Glutamatergic neuron (in vitro differentiated cells): ENCODE data around the gene SOCS4. TPM values are rescaled to one million over a fixed set of nuclear protein-coding genes. Genes with fewer than 3 reads are reported as not detected.

ENCODE experiments used
- DNase-seq: peaks from one replicate; pipeline ENCODE4 v3.0.0; 2022
- H3K27ac Mint-ChIP-seq: one replicate; pipeline ENCODE4 v1.8.0; 2020; ENCODE audit warnings: mild to moderate bottlenecking, mixed read lengths, inconsistent platforms; ENCODE audit not compliant: unreplicated experiment
- H3K27me3 Mint-ChIP-seq: one replicate; pipeline ENCODE4 v1.8.0; 2020; ENCODE audit warnings: mild to moderate bottlenecking, moderate library complexity, mixed read lengths, inconsistent platforms; ENCODE audit not compliant: unreplicated experiment
- H3K36me3 Mint-ChIP-seq: one replicate; pipeline ENCODE4 v1.8.0; 2020; ENCODE audit warnings: mild to moderate bottlenecking, mixed read lengths, inconsistent platforms; ENCODE audit not compliant: unreplicated experiment
- H3K4me1 Mint-ChIP-seq: one replicate; pipeline ENCODE4 v1.8.0; 2020; ENCODE audit warnings: mild to moderate bottlenecking, low read depth, mixed read lengths, inconsistent platforms; ENCODE audit not compliant: unreplicated experiment
- H3K4me3 Mint-ChIP-seq: one replicate; pipeline ENCODE4 v1.8.0; 2020; ENCODE audit warnings: mild to moderate bottlenecking, mixed read lengths, inconsistent platforms; ENCODE audit not compliant: unreplicated experiment
- H3K9me3 Mint-ChIP-seq: one replicate; pipeline ENCODE4 v1.8.0; 2020; ENCODE audit warnings: mild to moderate bottlenecking, moderate library complexity, mixed read lengths, inconsistent platforms; ENCODE audit not compliant: unreplicated experiment
- total RNA-seq: library from RNA; stranded (reverse); fragmentation: NEBNext Ultra II Directional; extraction: Animal tissue kit (Norgen Biotek cat#: 25700); gene quantifications from one replicate; pipeline ENCODE4 v1.2.1, GENCODE V29; 2021; ENCODE audit not compliant: unreplicated experiment
- TF ChIP-seq, protein P1 (sequence below): fragments of 200-600 bp; sonication (generic); IDR thresholded peaks from one replicate; pipeline ENCODE4 v1.5.0; 2021; ENCODE audit not compliant: partially characterized antibody, unreplicated experiment

Gene SOCS4
- total RNA-seq, 1 donor from 2014 or later = 39.1 TPM

- no peaks in the 10 kb centered on the region for H3K36me3 Mint-ChIP-seq
- H3K9me3 Mint-ChIP-seq = no peaks in the 10 kb centered on the region
- H3K4me3 Mint-ChIP-seq = no peak overlapping the region
- TF ChIP-seq, protein P1, sequence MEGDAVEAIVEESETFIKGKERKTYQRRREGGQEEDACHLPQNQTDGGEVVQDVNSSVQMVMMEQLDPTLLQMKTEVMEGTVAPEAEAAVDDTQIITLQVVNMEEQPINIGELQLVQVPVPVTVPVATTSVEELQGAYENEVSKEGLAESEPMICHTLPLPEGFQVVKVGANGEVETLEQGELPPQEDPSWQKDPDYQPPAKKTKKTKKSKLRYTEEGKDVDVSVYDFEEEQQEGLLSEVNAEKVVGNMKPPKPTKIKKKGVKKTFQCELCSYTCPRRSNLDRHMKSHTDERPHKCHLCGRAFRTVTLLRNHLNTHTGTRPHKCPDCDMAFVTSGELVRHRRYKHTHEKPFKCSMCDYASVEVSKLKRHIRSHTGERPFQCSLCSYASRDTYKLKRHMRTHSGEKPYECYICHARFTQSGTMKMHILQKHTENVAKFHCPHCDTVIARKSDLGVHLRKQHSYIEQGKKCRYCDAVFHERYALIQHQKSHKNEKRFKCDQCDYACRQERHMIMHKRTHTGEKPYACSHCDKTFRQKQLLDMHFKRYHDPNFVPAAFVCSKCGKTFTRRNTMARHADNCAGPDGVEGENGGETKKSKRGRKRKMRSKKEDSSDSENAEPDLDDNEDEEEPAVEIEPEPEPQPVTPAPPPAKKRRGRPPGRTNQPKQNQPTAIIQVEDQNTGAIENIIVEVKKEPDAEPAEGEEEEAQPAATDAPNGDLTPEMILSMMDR = no peak
- H3K4me1 Mint-ChIP-seq = no peaks in the 10 kb centered on the region
- DNase-seq = no peak
- no peaks in the 10 kb centered on the region for H3K27me3 Mint-ChIP-seq
- no peak overlapping the region for H3K27ac Mint-ChIP-seq
Measured at GRCh38 chr14:55085060-55085660, 58.1 kb downstream of the SOCS4 start.

DNA sequence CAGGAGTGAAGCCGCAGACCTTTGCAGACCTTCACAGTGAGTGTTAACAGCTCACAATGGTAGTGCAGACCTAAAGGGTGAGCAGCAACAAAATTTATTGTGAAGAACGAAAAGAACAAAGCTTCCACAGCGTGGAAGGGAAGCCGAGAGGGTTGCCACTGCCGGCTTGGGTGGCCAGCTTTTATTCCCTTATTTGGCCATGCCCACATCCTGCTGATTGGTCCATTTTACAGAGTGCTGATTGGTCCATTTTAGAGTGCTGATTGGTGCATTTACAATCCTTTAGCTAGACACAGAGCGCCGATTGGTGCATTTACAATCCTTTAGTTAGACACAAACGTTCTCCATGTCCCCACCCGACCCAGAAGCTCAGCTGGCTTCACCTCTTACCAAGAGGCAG, 59.9 kb downstream of the SOCS4 start:
- Mint-ChIP-seq H3K36me3 (no peaks in the 10 kb centered on the region), H3K4me3 (no peak overlapping the region), H3K27ac (no peak overlapping the region), H3K4me1 (peaks cover 4% of the 10 kb centered on the region), H3K27me3 (no peaks in the 10 kb centered on the region), H3K9me3 (no peaks in the 10 kb centered on the region)
- DNase-seq = no peak
- TF ChIP-seq, protein P1 = no peak

- H3K27me3 Mint-ChIP-seq = no peaks in the 10 kb centered on the region
- no peak overlapping the region for H3K27ac Mint-ChIP-seq
- no peak for DNase-seq
- H3K36me3 Mint-ChIP-seq = no peaks in the 10 kb centered on the region
- no peak overlapping the region for H3K4me3 Mint-ChIP-seq
- H3K9me3 Mint-ChIP-seq = no peaks in the 10 kb centered on the region
- TF ChIP-seq, protein P1 = no peak
- H3K4me1 Mint-ChIP-seq = peaks cover 6% of the 10 kb centered on the region
Measured at GRCh38 chr14:55088356-55088755, 61.3 kb downstream of the SOCS4 start.

DNA sequence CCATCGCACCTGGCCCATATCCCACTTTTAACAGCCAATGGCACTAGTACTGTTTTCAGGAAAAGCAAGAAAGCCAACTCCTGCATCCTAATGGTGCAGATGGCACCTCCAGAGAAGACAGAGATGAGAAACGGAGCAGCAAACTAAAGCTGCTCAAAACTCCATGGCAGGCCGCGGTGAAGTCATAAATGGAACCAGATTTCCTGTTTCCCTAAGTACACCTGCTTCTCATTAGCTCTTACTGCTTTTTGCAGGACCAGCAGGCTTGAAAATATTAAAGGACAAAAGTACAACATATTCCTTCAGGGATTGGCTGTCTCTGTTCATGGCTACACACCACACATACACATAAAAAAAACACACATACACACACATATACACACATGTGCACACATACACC, 65.3 kb downstream of the SOCS4 start:
- Mint-ChIP-seq H3K27me3 (no peaks in the 10 kb centered on the region), H3K27ac (no peak overlapping the region), H3K4me3 (no peak overlapping the region), H3K9me3 (no peaks in the 10 kb centered on the region), H3K36me3 (no peaks in the 10 kb centered on the region), H3K4me1 (peaks cover 6% of the 10 kb centered on the region)
- DNase-seq = no peak
- TF ChIP-seq, protein P1 = no peak

- no peak for DNase-seq
- peaks cover 1% of the 10 kb centered on the region for H3K27me3 Mint-ChIP-seq
- no peak overlapping the region for H3K27ac Mint-ChIP-seq
- TF ChIP-seq, protein P1 = no peak
- H3K36me3 Mint-ChIP-seq = no peaks in the 10 kb centered on the region
- H3K4me1 Mint-ChIP-seq = peaks cover 6% of the 10 kb centered on the region
- H3K9me3 Mint-ChIP-seq = no peaks in the 10 kb centered on the region
- H3K4me3 Mint-ChIP-seq = no peak overlapping the region
Measured at GRCh38 chr14:55094292-55095157, 67.5 kb downstream of the SOCS4 start.
